HG02943 (cell line): ENCODE data around the gene TAS2R20.

ENCODE experiments used
- ATAC-seq: cut with Tn5 transposase; IDR thresholded peaks from one replicate; pipeline ENCODE4 v1.9.1; 2021; ENCODE audit warnings: mild to moderate bottlenecking, low read depth, moderate library complexity; ENCODE audit not compliant: unreplicated experiment

The TAS2R20 gene

DNA sequence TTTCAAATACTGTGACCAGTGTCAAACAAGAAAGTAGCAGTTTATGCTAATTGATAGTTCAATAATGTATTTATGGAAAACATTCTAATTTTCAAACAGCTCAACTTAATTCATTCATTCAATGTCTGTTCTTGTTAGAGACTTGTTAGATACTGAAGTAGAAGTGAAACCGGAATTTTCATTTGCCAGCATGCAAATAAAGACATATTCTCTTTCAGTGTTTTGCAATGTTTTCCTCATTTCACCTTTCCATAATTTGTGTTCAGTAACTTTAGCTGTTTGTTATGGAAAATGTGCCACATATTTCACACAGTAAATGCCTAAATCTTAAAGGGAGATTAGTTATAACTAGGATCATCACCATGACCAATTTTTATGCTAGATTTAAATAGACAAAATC lies 32.6 kb downstream of the TAS2R20 start:
- ATAC-seq: no peak

DNA sequence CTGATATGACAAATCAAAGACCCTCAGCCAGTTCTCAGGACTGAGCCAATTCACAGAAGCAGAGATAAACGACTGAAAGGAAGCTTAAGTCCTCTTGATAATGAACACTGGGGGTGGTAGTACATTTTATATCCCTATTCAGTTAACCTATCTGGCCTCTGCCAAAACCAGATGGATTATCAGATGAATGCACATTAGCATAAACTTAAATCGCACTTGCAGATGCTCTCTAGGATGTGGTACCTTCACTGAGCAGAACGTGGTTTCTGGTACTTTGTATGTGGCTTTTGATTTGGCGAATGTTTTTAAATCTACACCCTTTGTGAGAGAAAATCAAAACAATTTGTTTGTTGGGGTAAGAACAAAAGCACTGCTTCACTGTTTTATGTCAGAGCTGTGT lies 37.9 kb downstream of the TAS2R20 start:
- ATAC-seq: no peak

DNA sequence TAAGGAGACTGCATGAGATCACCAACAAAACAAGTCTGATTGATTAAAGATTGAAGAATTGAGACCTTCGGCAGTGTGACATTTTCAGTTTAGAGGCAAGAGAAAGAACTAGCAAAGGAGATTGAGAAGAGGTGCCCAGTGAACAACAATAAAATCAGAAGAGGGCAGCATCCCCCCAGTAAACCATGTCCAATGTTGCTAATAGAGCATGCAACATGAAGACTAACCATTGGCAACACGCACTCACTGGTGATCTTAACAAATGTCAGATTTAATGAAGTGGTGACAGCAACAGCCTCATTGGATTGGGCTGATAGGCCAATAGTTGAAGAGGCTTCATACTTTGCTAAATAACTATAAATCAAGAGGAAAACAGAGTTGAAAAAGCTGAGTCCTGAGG lies 38.3 kb downstream of the TAS2R20 start:
- ATAC-seq: no peak

DNA sequence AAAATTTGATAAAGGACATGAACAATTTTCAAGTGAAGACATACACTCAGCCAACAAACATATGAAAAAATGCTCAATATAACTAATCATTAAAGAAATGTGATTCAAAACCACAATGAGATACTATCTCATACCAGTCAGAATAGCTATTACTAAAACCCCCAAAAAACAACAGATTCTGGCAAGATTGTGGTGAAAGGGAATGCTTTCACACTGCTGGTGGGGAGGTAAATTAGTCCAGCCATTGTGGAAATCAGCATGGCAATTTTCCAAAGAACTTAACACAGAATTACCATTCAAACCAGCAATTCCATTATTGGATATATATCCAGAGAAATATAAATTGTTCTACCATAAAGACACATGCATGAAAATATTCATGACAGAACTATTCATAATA lies 40.4 kb downstream of the TAS2R20 start:
- no peak for ATAC-seq

DNA sequence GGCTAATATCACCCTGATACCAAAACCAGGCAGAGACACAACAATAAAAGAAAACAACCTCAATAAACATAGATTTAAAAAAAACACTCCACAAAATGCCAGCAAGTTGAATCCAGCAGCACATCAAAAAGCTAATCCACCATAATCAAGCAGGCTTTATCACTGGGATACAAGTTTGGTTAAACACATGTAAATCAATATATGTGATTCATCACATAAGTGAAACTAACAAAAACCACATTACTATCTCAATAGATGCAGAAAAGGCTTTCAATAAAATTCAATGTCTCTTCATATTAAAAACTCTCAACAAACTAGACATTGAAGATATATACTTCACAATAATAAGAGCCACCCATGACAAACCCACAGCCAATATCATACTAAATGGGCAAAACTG lies 42.0 kb downstream of the TAS2R20 start:
- ATAC-seq: no peak

DNA sequence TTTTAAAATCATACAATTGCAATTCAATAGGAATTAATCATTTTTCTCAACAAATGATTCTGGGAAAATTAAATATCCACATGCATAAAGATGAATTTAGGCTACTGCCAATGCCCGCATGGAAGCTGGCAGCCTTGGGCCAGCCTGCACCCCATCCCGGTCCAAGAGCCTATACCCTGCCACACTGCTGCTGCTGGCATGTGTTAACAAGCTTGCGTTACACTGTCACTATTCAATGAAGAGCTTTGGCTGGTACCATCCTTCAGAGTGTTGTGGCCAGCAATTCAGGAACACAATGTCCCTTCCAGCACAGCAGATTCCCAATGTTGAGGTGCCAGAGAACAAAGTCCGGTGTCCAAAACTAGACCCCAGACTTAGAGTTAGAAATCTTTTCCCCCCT lies 45.5 kb downstream of the TAS2R20 start:
- no peak for ATAC-seq
